NCI-H345 (cell line): ENCODE measurements around the gene HSPG2.
"Not testable (repeated sequence)": the region's sequence is repeated elsewhere in the genome, so short reads cannot be mapped to it uniquely, and the experiment has no call there.

ENCODE experiments used
- DNase-seq: peaks from one replicate; lab custom pipeline; 2025; lab: John Stamatoyannopoulos, UW

The HSPG2 gene

DNA sequence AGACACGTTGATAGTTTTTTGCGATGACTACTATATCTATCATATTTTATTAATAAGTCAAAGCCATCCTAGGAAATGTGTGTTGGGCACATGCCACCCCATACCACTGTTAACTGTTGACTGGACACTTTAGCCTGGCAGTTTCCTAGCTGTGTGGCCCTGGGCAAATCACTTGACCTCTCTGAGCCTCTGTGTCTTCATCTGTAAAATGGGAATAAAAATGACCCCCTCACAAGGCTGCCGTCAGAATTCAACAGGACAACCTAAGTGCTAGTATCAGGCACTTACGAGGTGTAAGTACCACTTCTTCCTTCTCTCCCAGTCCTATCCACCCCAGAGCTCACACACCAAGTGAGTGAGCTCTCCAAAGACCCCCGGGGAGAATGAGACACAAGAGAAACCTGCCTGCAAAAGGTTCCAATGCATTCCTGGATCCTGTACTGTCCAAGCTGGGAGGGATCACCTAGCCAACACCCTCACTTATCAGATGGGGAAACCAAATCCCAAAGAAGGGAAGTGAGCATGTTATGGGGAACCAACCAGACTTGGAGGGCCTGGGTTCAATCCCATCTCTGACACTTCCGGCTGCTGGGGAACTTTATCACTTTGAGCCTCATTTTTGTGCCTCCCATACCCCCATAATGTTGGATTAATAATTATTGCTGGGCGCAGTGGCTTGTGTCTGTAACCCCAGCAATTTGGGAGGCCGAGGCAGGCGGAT lies 24.9 kb downstream of the HSPG2 start:
- no peak for DNase-seq

DNA sequence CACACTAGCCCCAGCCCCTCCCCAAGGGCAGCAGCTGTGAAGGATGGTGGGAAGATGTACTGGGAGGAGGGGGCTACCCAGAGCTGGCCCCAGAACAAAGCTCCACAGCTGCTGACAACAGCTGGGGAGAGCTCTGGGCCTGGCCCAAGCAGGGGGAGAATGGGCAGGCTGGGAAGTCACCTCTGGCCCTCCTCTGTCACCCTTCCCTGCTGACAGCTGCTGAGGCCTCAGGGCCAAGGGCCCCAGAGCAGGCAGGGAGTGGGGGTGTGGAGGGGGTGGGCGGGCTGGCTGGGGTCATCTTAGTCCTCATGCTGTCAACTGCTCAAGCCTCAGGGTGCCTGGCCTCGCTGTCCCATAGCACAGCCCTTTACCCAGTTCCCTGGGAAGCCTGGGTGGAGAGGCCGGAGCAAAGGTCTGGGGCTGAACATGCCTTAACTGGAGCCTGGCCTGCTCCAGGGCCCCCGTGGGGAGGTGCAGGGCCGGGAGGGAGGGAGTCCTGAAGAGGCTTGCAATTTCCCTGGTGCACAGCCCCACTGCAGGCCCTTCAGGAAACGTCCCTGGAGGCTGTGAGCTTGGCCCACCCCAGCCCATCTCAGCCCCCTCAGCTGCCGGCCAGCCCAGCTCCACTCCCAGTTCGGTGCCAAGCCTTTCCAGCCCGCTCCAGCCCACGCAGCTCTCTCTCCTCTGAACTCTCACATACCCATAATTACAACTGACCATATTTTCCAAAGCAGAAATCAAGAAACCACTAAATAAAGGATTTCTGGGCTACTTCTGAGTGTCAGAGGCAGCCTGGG lies 25.7 kb downstream of the HSPG2 start:
- DNase-seq = no peak

DNA sequence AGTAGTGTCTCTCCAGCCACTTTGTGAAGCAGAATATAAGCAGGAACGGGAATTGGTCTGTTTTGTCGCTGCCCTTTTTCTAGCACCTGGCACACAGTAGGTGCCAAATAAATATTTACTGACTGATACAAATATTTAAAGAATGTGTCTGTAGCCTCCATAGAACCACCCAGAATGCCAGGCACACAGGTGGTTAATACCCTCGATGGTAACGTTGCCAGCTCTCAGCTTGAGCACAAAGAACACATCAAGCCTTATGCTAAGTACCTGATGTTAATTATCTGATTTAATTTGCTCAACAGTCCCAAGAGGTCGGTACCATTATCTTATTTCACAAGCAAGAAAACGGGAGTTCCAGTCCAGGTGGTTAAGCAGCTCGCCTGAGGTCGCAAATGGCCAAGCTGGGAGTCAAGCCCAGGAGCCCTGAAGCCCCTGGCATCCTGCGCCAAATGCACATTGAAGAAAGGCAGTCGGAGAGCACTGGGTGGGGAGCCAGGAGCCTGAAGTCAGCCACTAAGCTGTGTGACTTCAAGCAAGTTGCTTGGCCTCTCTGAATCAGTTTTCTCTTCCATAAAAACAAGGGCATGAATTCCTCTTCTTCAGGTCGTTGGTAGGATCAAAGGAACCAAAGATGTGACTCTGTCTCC lies 26.4 kb downstream of the HSPG2 start:
- peak; percentile 10 for DNase-seq

DNA sequence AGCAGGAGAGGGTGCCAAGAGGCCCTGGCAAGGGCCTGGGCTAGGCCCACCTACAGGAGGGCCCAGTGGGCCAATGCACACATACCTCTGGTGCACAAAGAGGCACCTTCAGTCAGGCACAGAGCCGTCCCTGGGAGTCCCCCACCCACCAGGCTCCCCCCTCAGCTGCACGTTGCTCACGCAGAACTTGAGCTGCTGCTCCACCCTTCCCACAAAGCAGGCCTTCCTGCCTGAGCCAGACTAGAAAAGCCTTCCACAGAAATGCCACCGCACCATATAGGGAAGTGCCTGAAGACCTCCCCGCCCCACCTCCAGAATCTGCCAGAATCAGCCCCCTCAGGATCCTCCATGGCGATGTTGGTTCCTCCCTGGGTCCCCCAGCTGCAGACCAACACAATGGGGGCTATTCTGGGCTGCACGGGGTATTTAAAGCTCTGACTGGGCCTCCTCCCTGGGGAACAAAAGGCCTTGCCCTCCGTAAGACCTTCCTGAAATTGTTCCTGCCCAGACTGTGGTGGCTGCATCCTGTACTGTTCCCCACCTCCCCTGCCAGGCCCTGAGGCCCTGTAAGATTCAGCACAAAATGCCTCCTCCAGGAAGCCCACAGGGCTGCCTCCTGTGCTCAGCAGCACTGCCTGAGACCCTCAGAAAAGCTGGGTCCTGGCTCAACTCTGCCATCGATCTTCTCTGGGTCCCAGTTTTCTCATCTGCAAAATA lies 27.2 kb downstream of the HSPG2 start:
- DNase-seq = no peak

DNA sequence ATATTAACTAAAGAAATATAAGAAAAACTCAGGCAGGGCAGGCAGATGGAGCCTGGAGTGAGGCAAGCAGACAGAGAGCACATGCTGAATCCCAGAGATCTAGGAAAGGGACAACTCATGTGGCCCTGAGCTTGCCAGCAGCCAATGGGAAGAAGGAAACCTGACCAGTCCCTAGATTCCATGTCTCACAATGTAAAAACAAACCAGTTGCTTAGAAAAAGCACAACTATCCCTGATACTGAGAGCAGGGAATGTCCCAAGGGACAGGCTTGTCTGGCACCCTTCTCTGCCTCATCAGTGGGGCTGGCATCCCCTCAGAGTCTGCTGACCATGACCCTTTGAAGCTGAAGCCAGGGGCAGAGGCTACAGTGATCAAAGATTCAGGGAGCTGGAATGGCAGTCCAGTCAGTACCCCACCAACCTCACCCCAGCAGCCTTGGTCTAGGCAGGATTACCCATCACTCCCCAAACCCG lies 27.8 kb downstream of the HSPG2 start:
- DNase-seq = no peak

DNA sequence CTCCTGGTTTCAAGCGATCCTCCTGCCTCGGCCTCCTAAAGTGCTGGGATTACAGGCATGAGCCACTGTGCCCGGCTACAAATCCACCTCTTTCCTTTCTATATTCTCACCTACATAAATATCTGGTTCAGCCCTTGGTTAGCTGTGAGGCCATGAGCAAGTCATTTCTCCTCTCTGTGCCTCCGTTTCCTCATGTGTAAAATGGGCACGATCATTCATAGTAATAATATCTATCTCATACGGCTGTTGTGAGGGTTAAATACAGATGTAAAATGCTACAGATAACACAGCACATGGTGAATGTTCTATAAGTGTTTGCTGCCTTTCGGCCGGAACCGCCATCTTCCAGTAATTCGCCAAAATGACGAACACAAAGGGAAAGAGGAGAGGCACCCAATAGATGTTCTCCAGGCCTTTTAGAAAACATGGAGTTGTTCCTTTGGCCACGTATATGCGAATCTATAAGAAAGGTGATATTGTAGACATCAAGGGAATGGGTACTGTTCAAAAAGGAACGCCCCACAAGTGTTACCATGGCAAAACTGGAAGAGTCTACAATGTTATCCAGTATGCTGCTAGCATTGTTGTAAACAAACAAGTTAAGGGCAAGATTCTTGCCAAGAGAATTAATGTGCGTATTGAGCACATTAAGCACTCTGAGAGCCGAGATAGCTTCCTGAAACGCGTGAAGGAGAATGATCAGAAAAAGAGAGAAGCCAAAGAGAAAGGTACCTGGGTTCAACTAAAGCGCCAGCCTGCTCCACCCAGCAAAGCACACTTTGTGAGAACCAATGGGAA lies 29.2 kb downstream of the HSPG2 start:
- not testable (repeated sequence) for DNase-seq

DNA sequence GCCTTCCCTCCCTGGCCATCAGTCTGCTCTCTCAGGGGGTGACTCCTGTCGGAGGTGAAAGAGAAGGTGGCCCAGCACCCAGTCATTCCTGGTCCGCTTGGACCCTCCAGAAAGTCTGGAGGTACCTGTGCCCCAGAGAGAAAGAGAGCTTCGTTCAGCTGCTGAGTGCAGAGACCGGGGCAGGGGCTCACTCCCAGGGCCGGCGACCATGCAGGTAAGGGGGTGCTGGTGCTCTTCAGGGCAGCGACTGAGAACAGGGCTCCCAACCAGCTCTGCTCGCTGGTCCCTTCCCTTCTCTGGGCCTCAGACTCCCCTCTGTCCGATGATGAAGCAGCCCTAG lies 30.1 kb downstream of the HSPG2 start:
- DNase-seq = no peak

DNA sequence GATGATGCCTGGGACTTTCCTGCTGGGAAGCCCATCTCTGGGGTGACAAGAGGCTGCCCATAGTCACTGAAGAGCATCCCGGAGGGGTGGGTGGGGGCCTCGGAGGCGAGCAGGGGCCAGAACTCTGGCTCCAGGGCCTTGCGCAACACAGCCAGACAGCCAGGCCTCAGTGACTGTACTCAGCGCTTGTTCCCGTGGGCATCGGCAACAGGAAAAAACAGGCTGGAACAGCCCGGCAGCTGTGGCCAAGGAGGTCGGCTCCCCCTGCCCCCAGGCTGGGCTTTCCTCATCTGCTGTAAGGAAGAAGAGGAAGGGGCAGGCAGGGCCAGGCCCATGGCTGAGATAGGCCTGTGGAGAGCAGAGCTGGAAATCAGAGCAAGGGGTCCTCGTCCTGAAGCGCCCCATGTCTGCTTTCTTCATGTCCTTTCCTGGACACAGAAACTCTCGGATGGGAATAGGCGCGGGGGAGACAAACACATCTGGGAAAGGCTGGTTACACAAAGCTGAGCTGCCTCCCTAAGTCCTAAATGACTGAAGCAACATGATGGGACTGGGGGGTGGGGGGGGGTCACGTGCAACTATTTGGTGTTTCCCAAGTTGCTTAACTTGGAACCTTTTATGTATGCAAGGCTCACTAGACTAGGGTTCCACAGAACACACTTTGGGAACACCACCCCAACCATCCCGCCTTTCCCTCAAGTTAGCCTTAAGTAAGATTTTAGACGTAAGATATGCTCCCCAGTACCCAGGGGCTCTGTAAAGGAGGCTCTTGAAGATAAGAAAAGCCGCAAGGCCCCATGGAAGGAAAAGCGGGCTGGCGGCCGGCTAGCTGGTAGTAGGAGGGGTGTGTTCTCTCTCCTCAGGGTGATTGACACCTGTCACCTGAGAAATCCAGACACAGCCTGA lies 30.7 kb downstream of the HSPG2 start:
- no peak for DNase-seq

DNA sequence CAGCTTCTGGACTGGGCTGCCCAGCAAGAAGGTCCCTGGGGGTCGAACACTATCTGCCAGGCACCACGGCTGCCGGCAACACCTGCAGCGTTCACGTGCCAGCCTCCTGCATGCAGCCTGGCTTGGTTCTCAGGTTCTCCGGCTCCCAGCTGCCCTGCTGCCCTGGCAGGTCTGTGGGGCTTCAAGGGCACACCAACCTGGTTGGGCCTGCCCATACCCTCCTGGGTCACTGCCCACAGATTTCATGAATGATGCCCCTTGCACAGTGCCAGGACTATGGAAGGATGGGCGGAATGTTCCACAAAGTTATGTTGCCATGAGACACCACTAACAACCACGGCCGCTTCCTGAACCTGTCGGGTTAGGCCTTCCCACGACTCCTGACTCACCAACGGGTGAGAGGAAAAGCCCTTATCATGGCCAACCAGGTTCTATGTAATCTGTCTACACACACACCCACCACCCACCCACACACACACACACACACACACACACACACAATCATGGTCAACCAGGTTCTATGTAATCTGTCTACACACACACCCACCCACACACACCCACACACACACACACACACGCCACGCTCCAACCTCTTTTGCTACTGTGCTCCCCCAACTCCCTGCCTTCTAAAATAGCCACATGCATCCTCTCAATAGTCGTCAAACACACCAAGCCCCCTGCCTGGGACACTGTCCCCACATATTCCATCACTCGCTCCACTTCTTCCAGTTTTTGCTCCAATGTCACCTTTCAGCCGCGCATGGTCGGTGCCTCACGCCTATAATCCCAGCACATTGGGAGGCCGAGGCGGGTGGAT lies 32.2 kb downstream of the HSPG2 start:
- no peak for DNase-seq

DNA sequence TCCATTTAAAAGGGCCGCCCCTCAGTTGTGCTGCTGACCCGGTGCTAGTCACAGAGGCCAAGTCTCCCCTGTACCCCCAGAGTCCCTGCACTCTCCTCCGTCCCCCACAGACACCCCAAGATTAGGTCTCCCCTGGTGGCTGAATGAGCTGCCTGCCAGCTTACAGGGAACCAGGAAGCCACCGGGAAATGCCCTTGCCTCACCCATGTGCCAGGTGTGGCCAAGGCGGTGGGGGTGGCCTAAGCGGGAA lies 32.7 kb downstream of the HSPG2 start:
- DNase-seq = no peak

DNA sequence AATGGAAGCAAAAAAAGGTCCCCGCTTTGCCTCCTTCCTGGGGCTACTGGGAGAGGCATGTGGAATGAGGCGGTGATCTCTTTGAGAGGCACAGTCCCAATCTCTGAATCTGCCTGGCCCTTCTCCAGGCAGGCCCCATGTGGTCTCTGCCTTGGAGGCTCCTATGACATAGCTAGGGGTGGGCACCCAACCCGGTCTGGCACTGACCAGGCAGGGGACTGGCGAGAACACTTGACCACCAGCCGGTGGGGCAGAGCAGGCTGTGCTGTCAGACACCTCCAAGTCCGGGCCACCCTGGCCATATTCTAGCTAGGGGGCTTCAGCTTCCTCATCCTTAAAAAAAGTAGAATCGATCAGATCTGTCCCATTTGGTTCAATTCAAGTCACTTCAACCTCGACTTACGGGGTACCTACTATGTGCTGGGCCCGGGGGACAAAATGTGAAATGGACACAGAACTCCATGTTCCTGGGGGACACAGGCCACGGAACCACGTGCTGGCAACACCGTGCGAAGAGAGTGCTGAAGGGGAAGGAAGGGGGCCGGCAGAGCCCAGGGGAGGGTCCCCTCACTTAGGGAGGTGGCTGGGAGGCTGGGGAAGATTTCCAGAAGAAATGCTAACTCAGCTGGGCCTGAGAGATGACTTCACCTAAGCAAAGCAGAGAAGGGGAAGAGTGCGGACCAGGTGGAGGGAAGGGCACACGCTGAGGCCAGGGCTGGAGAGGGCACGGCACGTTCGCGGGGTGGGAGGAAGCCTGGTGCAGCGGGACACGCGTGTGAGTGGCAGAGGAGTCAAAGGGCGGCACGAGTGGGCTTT lies 33.3 kb downstream of the HSPG2 start:
- no peak for DNase-seq

DNA sequence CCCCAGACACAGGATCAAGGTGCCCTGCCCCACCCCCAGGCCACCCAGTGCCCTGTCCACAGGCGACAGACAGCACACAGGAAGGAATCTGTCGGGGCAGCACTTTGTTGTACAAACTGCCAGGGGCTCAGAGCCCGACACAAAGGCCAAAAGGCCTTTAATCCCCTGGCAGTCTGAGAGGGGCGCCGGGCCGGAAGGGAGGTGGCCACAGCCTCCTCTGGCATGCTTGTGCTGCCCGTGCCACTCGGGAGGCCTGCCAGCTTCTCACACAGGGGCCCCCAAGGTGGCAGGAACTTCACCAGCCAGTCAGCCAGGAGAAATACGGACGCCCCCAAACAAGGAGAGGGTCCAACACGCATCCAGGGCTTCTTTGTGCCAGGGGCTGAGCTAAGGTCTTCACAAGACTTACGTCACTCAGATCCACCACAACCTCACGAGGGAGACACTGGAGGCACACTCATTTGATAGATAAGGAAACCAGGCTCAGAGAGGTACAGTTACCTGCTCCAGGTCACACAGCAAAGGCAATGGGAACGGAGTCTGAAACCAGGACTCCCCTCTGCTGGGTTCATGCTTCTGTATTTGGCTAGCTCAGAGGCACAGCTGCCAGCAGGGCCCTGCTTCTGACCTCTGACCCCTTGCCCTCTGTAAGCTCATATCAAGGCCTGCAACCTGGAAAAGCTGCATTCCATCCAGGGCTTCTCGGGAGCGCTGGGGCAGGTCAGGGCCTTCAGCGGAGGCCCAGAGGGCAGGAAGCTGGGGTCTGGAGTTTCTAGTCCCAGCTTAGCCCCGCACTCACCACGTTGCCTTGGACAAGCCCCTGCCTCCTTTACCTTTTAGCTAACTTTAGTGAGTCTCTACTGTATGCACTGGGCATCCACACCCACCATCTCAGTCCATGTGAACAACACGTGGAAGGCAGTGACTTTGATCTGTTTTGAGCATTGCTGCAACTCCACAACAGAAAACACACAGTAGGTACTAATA lies 34.8 kb downstream of the HSPG2 start:
- DNase-seq = no peak

DNA sequence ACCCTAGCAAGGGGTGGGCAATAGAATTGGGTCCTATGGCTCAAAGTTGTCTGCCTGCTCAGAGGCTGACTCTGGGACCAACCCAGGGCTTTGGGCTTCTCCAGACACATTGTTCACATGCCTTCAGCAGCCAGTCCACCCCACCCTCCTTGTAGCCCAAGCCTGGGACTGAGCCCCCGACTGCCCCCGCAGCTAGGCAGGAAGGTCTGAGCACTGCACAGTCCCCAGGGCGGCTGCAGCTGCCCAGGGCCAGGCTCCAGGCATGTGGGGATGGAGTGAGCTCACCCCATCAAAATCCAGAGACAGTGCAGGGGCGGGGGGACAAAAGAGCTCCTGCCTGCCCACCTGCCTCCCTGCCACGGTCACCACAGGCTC lies 35.6 kb downstream of the HSPG2 start:
- DNase-seq = no peak

DNA sequence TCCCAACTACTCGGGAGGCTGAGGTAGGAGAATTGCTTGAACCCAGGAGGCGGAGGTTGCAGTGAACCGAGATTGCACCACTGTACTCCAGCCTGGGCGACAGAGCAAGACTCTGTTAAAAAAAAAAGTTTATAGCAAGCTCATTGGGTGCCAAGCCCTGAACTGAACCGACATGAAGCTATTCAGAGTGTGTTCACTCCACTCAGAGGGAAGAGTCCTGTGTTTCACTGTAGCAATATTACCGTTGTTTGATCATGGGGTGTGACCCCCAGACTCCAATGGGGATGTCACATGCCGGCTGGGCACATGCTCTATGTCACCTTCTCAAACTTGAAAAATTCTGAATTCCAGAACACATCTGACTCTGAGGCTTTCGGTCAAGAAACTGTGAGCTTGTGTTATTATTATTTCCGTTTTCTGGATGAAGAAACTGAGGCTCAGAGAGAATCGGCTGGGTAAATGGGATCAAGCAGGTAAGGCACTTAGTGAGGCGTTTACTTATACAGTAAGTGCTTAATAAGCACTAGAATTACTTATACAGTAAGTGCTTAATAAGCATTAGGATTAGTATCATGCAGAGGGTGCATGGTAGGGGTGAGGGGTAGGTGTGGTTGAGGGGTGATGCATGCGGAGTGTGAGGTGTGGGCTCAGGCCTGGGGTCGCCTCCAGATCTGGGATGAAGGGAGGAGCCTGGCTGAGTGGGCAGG lies 36.2 kb downstream of the HSPG2 start:
- DNase-seq = no peak

DNA sequence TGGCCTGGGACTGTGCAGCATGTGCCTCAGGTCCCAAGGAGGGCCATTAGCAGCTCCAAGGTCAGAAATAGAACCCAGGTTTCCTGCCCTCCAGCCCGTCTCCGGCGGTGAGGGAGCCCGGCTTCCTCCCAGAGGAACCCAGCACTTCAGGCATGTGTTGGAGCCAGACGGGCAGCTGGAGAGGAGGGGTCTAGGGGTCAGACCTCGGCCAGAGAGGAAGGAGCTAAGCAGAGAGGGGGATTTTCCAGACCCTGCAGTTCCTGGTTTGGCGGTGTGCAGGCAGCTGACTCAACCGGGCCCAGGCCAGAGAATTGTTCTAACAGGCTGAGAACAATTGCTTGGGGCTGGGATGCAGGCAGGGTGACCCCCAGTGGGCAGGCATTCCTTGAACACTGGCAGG lies 37.1 kb downstream of the HSPG2 start:
- no peak for DNase-seq

DNA sequence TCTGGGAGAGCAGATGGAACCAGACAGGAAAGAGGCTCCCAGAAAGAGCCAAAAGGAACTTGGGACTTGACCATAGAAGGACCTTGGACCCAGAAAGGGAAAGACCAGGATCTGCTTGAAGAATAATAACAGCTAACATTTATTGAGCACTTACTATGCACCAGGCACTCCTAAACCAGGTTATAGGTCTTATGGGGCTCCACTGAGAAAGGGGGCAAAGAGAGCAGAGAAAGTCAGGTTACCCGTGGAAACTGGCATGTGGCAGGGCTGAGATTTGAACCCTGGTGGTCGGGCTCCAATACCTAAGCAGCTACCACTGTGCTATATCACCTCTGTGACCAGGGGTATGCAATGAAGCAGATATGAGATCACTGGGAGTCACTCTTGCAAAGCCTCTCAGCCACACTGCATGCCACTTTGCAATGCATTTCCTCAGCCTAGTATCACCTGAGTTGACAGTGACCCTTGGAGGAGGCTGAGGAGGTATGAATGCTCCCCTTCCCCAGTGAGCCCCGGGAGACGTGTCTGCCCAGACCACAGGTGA lies 37.8 kb downstream of the HSPG2 start:
- no peak for DNase-seq
